ENCODE data around the gene GPHN.

DNA sequence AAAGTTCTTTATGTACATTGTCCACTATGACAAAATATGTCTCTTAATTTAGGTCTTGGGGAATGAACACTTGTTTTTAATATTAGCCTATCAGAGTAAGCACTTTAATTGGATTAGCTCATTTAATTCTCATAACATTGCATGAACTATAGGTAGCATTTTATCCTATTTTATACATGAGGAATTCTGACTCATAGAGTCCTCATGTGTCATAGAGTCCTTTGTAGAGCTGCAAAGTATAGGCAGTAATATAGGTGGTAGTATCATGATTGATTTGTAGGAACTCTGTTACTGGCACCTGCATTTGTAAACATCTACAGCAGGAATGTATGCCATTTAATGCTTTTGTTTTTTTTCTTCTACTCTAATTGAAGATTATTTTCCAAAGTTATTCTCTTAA, 96.0 kb downstream of the GPHN start:
- no peak for TF ChIP-seq POLR2A (IDR thresholded peaks at IDR 0.05)
- TF ChIP-seq, protein P1, sequence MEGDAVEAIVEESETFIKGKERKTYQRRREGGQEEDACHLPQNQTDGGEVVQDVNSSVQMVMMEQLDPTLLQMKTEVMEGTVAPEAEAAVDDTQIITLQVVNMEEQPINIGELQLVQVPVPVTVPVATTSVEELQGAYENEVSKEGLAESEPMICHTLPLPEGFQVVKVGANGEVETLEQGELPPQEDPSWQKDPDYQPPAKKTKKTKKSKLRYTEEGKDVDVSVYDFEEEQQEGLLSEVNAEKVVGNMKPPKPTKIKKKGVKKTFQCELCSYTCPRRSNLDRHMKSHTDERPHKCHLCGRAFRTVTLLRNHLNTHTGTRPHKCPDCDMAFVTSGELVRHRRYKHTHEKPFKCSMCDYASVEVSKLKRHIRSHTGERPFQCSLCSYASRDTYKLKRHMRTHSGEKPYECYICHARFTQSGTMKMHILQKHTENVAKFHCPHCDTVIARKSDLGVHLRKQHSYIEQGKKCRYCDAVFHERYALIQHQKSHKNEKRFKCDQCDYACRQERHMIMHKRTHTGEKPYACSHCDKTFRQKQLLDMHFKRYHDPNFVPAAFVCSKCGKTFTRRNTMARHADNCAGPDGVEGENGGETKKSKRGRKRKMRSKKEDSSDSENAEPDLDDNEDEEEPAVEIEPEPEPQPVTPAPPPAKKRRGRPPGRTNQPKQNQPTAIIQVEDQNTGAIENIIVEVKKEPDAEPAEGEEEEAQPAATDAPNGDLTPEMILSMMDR (IDR thresholded peaks at IDR 0.05): no peak

Measured in prostate gland (tissue), 2 donors.